ENCODE results near the gene ANO8. TPM values are rescaled to one million over a fixed set of nuclear protein-coding genes. Genes with fewer than 3 reads are reported as not detected.

The ANO8 gene
- total RNA-seq, 1 experiment from 2014 or later, result 21.9 TPM

- Histone ChIP-seq H3K79me1 (ENCODE audit: insufficient read depth, low read depth, low read length, poor library complexity, severe bottlenecking) (no peaks in the 10 kb centered on the region), H4K5ac (ENCODE audit: insufficient read length, low read depth, low read length) (no peak overlapping the region), H3T11ph (ENCODE audit: low read length) (no peak overlapping the region), H3K9me3 (ENCODE audit: control insufficient read depth, low read depth, low read length) (no peaks in the 10 kb centered on the region), H2BK12ac (ENCODE audit: insufficient read length, low read depth, low read length) (no peak overlapping the region), H3K4me1 (ENCODE audit: insufficient read depth, low read length) (no peaks in the 10 kb centered on the region), H2AFZ (ENCODE audit: low read length) (no peak overlapping the region), H4K20me1 (ENCODE audit: control insufficient read depth, insufficient read depth, insufficient read length) (peaks cover 4% of the 10 kb centered on the region), H3K56ac (ENCODE audit: insufficient read length, low read depth, low read length) (no peak overlapping the region), H3K18ac (ENCODE audit: insufficient read length, low read depth, low read length) (no peak overlapping the region), H3K27me3 (ENCODE audit: insufficient read depth, low read length) (no peaks in the 10 kb centered on the region; the same call in 1 of the 2 replicates), H3K4ac (ENCODE audit: low read depth, low read length) (no peak overlapping the region), H3K14ac (ENCODE audit: insufficient read depth, low read length) (no peak overlapping the region), H2BK5ac (ENCODE audit: insufficient read length, low read length) (no peak overlapping the region), H3K27ac (ENCODE audit: insufficient read length, low read depth, low read length) (no peak overlapping the region), H3K9ac (ENCODE audit: extremely low read depth, insufficient read length, low read length) (no peak overlapping the region), H2AK5ac (ENCODE audit: insufficient read length, low read length) (no peak overlapping the region), H2BK15ac (ENCODE audit: low read depth, low read length) (no peak overlapping the region), H3K4me2 (ENCODE audit: insufficient read depth, insufficient read length, low read length) (no peak overlapping the region), H3K23ac (ENCODE audit: insufficient read length, low read depth, low read length) (no peak overlapping the region), H4K8ac (replicated peaks; ENCODE audit: insufficient read length, low read depth, low read length) (no peak overlapping the region), H2BK20ac (ENCODE audit: low read depth, low read length, poor library complexity, severe bottlenecking) (no peak overlapping the region), H2BK120ac (ENCODE audit: low read depth, low read length, poor library complexity, severe bottlenecking) (no peak overlapping the region), H4K91ac (ENCODE audit: insufficient read length, low read depth, low read length) (no peak overlapping the region), H3K23me2 (ENCODE audit: insufficient read length, low read depth, low read length, poor library complexity, severe bottlenecking) (peaks cover 5% of the 10 kb centered on the region), H3K79me2 (ENCODE audit: insufficient read depth, low read length) (no peaks in the 10 kb centered on the region)
- WGBS (ENCODE audit: extremely low coverage, insufficient read length, low lambda C conversion rate), result no CpG with 5 or more reads among the region's 9 CpGs
- DNase-seq, result no peak
- peaks cover 18 to 24% (median 24%) of the 10 kb centered on the region in 3 experiments for H3K36me3 Mint-ChIP-seq (ENCODE audit: insufficient read depth in 1 of 3, low read depth in 3 of 3)
- H3K9me3 Mint-ChIP-seq, result no peaks in the 10 kb centered on the region; a peak in 1 of 5 replicates
- H3K27me3 Mint-ChIP-seq (ENCODE audit: low read depth), result peaks cover 4% of the 10 kb centered on the region
- no peak for TF ChIP-seq CTCF (conservative IDR thresholded peaks at IDR 0.05)
- H3K4me1 Mint-ChIP-seq, result peaks cover 7 to 16% of the 10 kb centered on the region in 2 experiments; a peak in 3 of 4 replicates
- H3K4me3 Mint-ChIP-seq, result no peak overlapping the region
- no peak overlapping the region; a peak in 1 of 7 replicates for H3K27ac Mint-ChIP-seq
These were observed 47.9 kb downstream of the ANO8 start for GRCh38 chr19:17286752-17287151.
